RWPE1 (cell line): ENCODE results near the gene P2RX6.
"Not testable (repeated sequence)": the region's sequence is repeated elsewhere in the genome, so short reads cannot be mapped to it uniquely, and the experiment has no call there.

Experiments
- CTCF ChIA-PET: fragments of 350-600 bp; sonication (Branson Sonifier 250); formaldehyde crosslinking; extraction: SDS; loops from one replicate; lab custom pipeline; 2021; lab: Yijun Ruan, JAX
- POLR2A ChIA-PET: fragments of 400-600 bp; formaldehyde crosslinking; extraction: SDS; loops from one replicate; lab custom pipeline; 2020; ENCODE audit warnings: antibody characterized with exemption; ENCODE audit not compliant: low non-redundant PET; lab: Yijun Ruan, JAX
- DNase-seq: peaks from one replicate; pipeline ENCODE4 v3.0.0; 2012; ENCODE audit warnings: low spot score
- H3K27ac ChIP-seq: fragments of 450-650 bp; 2 replicates; pipeline ENCODE4 v1.5.1; 2017
- TF ChIP-seq, protein P1 (sequence below): fragments of 450-650 bp; conservative IDR thresholded peaks from 2 replicates; pipeline ENCODE4 v1.5.1; 2017; ENCODE audit warnings: low read depth, mild to moderate bottlenecking

Gene P2RX6

DNA sequence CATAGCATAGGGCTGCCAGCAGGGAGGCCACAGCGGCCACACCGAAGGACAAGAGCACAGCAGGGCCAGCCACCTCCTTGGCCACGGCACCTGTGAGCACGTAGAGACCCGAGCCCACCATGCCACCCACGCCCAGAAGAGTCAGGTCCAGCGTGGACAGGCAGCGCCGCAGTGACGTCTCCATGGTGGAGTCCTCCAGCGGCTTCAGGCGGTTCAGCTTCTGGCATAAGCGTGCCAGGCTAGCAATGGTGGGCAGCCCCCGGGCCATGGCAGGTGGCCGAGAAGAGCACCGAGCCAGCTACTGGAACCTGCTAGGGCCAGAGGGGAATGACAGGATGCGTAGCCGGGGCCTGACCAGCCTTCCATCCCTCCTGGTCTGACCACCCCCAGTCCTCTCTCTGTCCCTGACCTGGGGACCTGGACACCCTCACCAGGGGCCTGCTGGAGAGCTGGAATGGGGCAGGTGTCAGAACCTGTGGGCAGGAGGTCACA, 16.6 kb downstream of the P2RX6 start:
- no peak for DNase-seq
- H3K27ac ChIP-seq = no peak overlapping the region
- CTCF ChIA-PET = no interaction called here
- TF ChIP-seq, protein P1, sequence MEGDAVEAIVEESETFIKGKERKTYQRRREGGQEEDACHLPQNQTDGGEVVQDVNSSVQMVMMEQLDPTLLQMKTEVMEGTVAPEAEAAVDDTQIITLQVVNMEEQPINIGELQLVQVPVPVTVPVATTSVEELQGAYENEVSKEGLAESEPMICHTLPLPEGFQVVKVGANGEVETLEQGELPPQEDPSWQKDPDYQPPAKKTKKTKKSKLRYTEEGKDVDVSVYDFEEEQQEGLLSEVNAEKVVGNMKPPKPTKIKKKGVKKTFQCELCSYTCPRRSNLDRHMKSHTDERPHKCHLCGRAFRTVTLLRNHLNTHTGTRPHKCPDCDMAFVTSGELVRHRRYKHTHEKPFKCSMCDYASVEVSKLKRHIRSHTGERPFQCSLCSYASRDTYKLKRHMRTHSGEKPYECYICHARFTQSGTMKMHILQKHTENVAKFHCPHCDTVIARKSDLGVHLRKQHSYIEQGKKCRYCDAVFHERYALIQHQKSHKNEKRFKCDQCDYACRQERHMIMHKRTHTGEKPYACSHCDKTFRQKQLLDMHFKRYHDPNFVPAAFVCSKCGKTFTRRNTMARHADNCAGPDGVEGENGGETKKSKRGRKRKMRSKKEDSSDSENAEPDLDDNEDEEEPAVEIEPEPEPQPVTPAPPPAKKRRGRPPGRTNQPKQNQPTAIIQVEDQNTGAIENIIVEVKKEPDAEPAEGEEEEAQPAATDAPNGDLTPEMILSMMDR = no peak
- POLR2A ChIA-PET = no interaction called here

DNA sequence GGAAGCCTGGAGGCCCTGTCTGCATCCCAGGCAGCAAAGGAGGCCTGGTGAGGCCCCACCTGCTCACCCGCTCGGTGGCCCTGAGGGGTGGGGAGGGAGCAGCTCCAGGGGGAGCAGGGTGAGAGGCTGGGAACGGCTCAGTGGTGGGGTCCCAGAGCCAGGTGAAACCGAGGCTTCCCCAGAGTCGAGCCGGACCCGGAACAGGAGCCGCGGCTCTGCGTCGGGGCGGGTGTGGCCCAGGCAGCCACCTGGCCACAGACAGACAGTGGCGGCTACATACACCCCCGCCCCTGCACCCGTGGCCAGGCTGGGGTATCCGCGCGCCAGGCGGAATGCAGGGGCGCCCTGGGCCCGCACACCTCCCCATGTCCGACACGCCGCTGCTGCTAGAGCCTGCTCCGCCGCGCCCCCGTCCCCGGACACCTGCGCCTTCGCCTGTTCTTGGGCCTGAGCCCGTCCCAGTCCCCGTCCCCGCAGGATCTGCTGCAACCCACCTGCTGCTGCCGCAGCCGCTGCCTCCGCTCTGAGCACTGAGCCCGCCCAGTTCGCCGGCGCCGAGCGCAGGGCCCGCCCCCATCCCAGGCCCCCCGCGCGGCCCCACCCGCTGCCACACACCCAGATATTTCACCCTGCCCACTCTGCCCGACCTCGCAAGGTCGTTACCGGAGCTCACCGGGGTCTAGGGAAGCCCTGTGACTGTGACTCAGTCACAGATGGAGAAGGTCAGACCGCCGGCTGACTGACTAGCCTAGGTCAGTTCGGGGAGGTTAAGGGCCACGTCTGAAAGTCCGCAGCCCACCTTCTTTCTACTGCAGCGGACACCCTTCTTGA, 17.3 kb downstream of the P2RX6 start, which contains the start of gene SLC7A4:
Gene SLC7A4 (minus strand): TSS at position 525 of the 831 bp plus-strand sequence. CDS start 749 bp downstream, outside the sequence.
- ChIA-PET POLR2A (no interaction called here), CTCF (no interaction called here)
- TF ChIP-seq, protein P1 = no peak
- H3K27ac ChIP-seq = peak within 1 kb of the TSS; percentile 4; the same call in 1 of the 2 replicates
- DNase-seq = no peak

DNA sequence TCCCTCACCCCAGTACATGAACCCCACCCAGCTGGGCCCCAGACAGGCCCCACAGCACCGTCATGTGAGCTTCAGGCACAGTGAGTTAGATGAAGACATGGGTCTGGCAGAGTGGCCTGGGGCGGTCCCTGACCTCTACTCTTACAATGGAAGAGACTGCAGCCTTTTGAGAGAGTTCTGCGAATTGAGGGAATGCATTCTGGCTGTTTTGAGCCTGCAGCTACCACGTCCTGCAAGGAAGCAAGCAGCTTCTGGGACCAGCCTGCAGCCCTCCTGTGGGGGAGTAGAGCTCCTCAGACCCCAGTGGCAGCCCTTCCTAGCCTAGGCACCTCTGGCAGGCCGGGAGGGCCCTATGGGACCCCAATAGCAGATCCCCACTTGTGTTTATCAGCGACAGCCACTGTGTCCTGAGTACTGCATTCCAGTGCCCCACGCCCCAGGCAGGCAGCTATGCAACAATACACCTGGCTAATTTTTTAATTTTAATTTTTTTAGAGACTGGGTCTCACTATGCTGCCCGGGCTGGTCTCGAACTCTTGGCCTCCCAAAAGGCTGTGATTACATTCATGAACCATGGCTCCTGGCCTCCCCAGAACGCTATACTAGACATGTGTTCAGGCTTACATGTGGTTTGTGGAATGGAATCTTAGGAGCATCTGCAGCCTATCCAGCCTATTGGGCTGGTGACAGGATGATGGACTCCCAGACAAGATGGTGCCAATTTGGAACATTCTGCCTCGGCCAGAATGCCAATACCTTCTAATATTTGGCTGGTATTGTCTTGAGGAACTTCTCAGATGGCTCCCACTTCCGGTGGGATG, 18.1 kb downstream of the P2RX6 start:
- POLR2A ChIA-PET = no interaction called here
- TF ChIP-seq, protein P1 = no peak
- DNase-seq = no peak
- peak overlapping the region; percentile 4; the same call in 1 of the 2 replicates for H3K27ac ChIP-seq
- CTCF ChIA-PET = no interaction called here

DNA sequence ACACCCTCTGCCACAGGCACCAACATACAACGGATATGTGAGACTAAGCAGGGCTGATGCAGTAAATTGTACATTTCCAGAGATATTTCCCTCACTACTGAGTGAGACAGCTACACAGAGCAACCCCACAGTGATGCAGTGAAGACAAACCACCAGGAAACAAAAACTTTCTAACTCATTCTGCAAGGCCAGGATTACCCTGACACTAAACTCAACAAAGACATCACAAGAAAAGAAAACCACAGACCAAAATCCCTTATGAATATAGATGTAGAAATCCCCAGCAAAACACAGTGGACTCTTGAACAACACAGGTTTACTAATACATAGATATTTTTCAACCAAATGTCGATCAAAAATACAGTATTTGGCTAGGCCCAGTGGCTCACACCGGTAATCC, 18.9 kb downstream of the P2RX6 start:
- DNase-seq = no peak
- POLR2A ChIA-PET = no interaction called here
- CTCF ChIA-PET = interaction anchor here (0.6 kb wide), 1 partner anchor 73 kb away, joined by 8 read pairs; no protein-coding TSS in a partner anchor

DNA sequence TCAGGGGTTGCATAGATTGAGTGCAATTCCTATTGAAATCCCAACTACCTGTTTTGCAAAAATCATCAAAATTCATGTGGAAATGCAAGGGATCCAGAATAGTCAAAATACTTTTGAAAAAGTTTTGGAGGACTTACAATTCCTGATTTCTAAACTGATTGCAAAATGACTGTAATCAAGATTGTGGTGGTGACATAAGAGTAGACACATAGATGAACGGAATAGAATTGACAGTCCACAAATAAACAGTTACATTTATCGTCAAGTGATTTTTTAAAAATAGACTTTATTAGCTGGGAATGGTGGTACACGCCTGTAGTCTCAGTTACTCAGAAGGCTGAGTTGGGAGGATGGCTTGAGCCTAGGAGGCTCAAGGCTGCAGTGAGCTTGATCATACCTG, 20.0 kb downstream of the P2RX6 start:
- POLR2A ChIA-PET = no interaction called here
- TF ChIP-seq, protein P1 = no peak
- no peak overlapping the region for H3K27ac ChIP-seq
- CTCF ChIA-PET = no interaction called here
- DNase-seq = no peak

More for the DNA sequence above, 18.9 kb downstream of the P2RX6 start:
- no peak overlapping the region for H3K27ac ChIP-seq
- TF ChIP-seq, protein P1 = no peak

DNA sequence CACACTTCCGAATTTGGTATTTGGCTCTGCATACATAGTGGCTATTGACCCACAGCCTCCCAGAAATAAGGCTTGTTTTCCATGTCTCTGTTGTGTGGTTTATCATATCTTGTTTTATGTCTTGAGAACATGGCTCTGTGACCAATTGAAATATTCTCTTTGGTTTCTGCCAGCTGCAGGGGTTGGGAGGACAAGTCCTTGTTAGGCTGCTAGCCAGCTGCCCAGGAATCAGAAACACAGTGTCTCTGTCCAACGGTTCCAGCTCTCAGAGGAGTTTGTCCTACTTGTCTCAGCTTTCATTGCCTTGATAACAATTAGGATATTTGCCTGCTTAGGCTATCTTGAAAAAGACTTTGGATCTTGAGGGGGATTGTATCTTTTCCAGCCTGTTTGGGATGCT, 23.4 kb downstream of the P2RX6 start:
- CTCF ChIA-PET = no interaction called here
- peak overlapping the region; percentile 95 for H3K27ac ChIP-seq
- TF ChIP-seq, protein P1 = no peak
- POLR2A ChIA-PET = no interaction called here
- no peak for DNase-seq

DNA sequence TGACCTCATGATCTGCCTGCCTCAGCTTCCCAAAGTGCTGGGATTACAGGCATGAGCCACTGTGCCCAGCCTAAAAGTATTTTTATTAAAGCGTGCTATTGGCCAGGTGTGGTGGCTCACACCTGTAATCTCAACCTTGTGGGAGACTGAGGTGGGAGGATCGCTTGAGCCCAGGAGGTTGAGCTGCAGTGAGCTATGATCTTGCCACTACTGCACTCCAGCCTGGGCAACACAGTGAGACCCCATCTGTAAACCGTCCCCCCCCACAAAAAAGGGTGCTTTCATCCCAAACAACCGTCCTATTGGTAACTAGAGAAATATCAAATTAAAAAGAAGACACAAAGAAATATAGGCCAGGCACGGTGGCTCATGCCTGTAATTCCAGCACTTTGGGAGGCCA, 24.2 kb downstream of the P2RX6 start:
- POLR2A ChIA-PET, DNase-seq, CTCF ChIA-PET: not testable (repeated sequence)
- peak overlapping the region; percentile 95 for H3K27ac ChIP-seq
